ENCODE results near the gene TNRC18. TPM values are rescaled to one million over a fixed set of nuclear protein-coding genes. Genes with fewer than 3 reads are reported as not detected.

Gene TNRC18
- total RNA-seq, 1 donor from 2014 or later = 47.3 TPM

DNA sequence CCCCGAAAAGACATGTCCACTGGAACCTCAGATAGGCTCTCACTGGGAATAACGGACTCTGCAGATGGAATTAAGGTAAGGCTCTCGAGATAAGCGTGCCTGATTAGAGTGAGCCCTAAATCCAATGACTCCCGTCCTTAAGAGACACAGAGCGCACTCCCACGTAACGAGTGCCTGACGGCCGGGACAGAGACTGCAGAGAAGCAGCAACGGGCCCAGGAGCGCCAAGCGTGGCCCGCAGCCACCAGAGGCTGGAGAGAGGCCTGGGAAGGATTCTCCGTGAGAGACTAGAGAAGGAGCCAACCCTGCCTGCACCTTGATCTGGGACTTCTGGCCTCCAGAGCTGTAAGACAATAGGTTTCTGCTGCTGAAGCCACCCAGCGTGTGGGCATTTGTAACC, 20.0 kb upstream of the TNRC18 start:
- no peaks in the 10 kb centered on the region for H3K36me3 Mint-ChIP-seq (ENCODE audit: low read depth)
- intact Hi-C loops (cut with micrococcal nuclease) = no loop called here
- H3K27me3 Mint-ChIP-seq (ENCODE audit: low read depth) = no peaks in the 10 kb centered on the region
- no peak for DNase-seq (ENCODE audit: low spot score)
- no peaks in the 10 kb centered on the region for H3K9me3 Mint-ChIP-seq
- no peak overlapping the region for H3K27ac Mint-ChIP-seq
- H3K4me1 Mint-ChIP-seq (ENCODE audit: low read depth) = no peaks in the 10 kb centered on the region
- no peak overlapping the region for H3K4me3 Mint-ChIP-seq (ENCODE audit: low read depth)

DNA sequence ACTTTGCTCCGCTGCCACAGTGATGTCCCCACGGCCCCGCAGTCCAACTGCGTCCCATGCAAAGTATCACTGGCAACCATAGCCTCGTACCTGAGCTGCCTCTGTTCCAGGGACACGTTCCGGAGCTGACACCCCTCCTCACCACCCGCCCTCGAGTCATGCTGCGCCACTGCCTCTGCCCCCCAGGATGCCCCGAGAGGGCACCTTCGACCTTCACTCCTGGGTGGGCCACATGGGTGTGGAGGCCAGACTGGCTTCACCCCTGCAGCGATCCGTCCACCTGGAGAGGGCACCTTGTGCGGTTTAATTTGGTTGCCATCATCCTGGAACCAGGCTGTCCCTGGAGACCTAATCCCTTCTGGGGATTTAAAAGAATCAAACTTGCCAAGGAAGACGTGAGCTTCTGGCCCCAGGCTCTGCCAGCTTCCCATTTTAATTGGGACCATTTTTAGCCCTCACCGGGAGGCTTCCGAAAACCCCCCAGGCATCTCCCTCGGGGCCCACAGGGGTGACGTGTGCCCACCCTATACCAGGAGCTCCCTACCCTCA, 19.2 kb upstream of the TNRC18 start:
- H3K9me3 Mint-ChIP-seq = no peaks in the 10 kb centered on the region
- DNase-seq (ENCODE audit: low spot score) = no peak
- H3K4me1 Mint-ChIP-seq (ENCODE audit: low read depth) = no peaks in the 10 kb centered on the region
- intact Hi-C loops (cut with micrococcal nuclease) = no loop called here
- H3K27ac Mint-ChIP-seq = no peak overlapping the region
- no peaks in the 10 kb centered on the region for H3K27me3 Mint-ChIP-seq (ENCODE audit: low read depth)
- H3K36me3 Mint-ChIP-seq (ENCODE audit: low read depth) = no peaks in the 10 kb centered on the region
- no peak overlapping the region for H3K4me3 Mint-ChIP-seq (ENCODE audit: low read depth)

DNA sequence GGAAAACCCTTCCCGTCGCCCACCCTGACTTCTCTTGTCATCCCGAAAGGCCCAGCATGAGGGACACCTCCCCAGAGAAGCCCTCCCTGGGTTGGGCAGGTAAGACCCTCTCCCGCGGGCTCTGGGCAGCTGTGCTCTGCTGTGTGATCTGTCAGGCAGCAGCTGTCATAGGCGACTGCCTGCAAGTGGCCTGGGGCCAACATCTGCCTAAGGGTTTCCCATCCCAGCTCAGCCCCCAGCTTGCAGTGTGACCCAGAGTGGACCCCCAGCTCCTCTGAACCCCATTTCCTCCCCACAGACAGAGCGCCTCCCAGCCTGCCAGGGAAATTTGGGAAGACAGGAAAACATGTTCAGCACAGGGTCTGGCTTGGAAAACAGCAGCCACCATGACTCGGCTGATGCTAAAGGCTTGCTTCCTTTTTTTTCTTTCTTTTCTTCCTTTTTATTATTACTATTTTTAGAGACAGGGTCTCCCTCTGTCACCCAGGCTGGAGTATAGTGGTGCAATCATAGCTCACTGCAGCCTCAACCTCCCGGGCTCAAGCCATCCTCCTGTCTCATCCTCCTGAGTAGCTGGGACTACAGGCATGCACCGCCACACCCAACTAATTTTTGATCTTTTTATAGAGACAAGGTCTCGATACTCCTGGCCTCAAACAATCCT, 18.3 kb upstream of the TNRC18 start:
- no peak overlapping the region for H3K27ac Mint-ChIP-seq
- no peaks in the 10 kb centered on the region for H3K4me1 Mint-ChIP-seq (ENCODE audit: low read depth)
- H3K27me3 Mint-ChIP-seq (ENCODE audit: low read depth) = no peaks in the 10 kb centered on the region
- no peaks in the 10 kb centered on the region for H3K9me3 Mint-ChIP-seq
- DNase-seq (ENCODE audit: low spot score) = no peak
- intact Hi-C loops (cut with micrococcal nuclease) = no loop called here
- H3K36me3 Mint-ChIP-seq (ENCODE audit: low read depth) = peaks cover 3% of the 10 kb centered on the region
- H3K4me3 Mint-ChIP-seq (ENCODE audit: low read depth) = no peak overlapping the region

DNA sequence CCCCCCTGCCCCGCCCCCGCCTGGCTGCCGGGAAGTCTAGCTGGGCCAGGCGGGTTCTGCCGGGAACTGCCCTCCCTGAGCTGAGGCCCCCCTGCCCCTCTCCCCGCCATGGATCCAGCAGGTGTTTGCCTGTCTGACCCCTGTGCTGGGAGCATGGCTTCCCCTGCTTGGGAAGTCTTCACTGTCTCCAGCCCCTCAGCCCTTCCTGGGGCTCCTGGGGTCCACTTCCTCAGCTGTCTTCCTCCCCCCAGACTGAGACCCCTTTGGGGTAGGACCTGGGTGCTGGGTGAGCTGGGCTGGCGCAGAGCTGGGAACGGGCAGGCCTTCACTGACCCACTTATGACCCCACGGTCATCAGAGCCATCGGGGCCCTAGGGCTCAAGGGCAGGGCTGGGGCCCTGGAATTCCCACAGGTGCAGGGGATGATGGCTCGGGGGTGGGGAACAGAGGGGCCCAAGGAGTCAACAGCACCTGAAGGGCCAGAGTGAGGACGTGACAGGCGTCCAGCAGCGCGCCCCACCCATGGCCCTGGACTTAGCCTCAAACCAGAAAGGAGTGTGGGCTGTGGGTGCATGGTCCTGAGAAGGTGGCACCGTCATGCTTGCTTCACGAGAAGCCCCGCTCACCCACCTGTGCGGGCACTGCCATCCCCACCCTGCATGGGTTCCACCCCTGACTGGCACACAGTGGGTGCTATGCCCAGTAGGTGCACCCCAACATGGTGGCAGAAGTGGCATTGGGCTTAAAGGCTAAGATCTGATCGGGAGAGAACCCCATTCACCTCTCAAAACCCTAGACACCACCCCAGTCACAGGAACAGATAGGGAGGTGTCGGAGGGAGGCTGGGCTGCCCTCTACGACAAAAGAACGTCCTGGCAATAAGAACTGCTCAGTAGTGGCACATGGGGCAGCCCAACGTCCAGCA, 16.2 kb upstream of the TNRC18 start:
- intact Hi-C loops (cut with micrococcal nuclease) = no loop called here
- DNase-seq (ENCODE audit: low spot score) = no peak
- Mint-ChIP-seq H3K4me3 (ENCODE audit: low read depth) (no peak overlapping the region), H3K27ac (no peak overlapping the region), H3K9me3 (peaks cover 4% of the 10 kb centered on the region), H3K27me3 (ENCODE audit: low read depth) (no peaks in the 10 kb centered on the region), H3K4me1 (ENCODE audit: low read depth) (no peaks in the 10 kb centered on the region), H3K36me3 (ENCODE audit: low read depth) (peaks cover 3% of the 10 kb centered on the region)

DNA sequence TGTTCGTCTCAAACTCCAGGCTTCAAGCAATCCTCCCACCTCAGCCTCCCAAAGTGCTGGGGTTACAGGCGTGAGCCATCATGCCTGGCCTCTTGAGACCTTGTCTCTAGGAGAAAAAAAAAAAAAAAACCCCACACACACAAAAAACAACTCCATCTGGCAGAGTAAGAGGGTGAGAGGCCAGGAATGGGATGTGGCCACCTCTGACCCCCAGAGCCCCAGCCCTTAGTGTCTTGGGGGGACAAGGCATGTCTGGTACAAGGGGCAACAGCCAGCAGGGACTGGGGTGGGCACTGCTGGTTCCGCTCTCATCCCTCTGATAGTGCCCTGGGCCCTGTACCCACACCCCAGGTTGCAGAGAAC, 15.6 kb upstream of the TNRC18 start:
- H3K4me3 Mint-ChIP-seq (ENCODE audit: low read depth) = no peak overlapping the region
- no peak overlapping the region for H3K27ac Mint-ChIP-seq
- H3K36me3 Mint-ChIP-seq (ENCODE audit: low read depth) = peaks cover 3% of the 10 kb centered on the region
- no peaks in the 10 kb centered on the region for H3K4me1 Mint-ChIP-seq (ENCODE audit: low read depth)
- DNase-seq (ENCODE audit: low spot score) = no peak
- intact Hi-C loops (cut with micrococcal nuclease) = no loop called here
- H3K27me3 Mint-ChIP-seq (ENCODE audit: low read depth) = no peaks in the 10 kb centered on the region
- H3K9me3 Mint-ChIP-seq = peaks cover 8% of the 10 kb centered on the region

DNA sequence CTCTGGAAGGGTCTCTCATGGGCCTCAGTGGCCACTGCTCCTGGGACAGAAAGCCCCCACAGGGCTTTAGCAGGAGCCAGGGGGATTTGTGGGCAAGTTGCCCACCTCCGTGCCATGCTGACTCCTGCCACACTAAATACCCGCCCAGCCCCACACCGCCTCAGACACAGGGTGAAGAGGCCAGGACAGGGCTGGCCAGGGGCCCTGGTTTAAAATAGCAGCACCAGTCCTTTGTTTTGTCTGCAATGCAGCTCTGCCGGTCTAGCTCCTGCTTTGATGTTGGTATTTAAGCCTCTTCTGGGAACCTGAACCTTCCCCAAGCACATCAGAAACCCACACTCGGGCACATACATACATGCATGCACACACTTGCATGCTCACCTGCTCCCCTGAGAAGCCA, 14.4 kb upstream of the TNRC18 start:
- DNase-seq (ENCODE audit: low spot score) = no peak
- intact Hi-C loops (cut with micrococcal nuclease) = no loop called here
- peaks cover 13% of the 10 kb centered on the region for H3K9me3 Mint-ChIP-seq
- no peaks in the 10 kb centered on the region for H3K27me3 Mint-ChIP-seq (ENCODE audit: low read depth)
- no peak overlapping the region for H3K4me3 Mint-ChIP-seq (ENCODE audit: low read depth)
- H3K27ac Mint-ChIP-seq = no peak overlapping the region
- peaks cover 3% of the 10 kb centered on the region for H3K36me3 Mint-ChIP-seq (ENCODE audit: low read depth)
- H3K4me1 Mint-ChIP-seq (ENCODE audit: low read depth) = no peaks in the 10 kb centered on the region

DNA sequence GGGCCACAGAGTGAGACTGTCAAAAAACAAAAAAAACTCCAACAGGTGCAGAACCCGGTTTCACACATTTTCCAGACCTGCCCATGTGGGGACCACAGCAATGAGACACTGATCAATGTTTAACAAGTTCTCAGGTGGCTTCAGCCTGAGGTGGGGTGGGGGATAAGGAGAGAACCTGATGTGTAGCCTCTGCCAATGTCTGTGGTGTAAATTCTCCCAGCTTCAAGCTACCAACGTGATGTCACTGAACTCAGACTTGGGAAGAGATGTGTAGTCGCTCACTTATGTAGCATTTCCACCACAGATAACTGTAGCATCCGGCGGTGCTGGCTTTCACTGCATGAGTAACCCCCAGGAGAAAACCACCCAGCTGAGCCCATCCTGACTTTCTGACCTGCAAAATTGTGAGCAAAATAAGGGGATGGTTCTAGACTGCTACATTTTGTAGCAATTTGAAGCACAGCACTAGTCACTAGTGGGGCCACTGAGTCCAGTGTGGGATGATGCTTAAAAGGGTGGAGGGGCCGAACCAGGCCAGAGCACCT, 13.8 kb upstream of the TNRC18 start:
- no peaks in the 10 kb centered on the region for H3K4me1 Mint-ChIP-seq (ENCODE audit: low read depth)
- intact Hi-C loops (cut with micrococcal nuclease) = no loop called here
- H3K9me3 Mint-ChIP-seq = peaks cover 13% of the 10 kb centered on the region
- no peak for DNase-seq (ENCODE audit: low spot score)
- H3K4me3 Mint-ChIP-seq (ENCODE audit: low read depth) = no peak overlapping the region
- H3K27ac Mint-ChIP-seq = no peak overlapping the region
- peaks cover under 1% of the 10 kb centered on the region for H3K27me3 Mint-ChIP-seq (ENCODE audit: low read depth)
- H3K36me3 Mint-ChIP-seq (ENCODE audit: low read depth) = peaks cover 3% of the 10 kb centered on the region

DNA sequence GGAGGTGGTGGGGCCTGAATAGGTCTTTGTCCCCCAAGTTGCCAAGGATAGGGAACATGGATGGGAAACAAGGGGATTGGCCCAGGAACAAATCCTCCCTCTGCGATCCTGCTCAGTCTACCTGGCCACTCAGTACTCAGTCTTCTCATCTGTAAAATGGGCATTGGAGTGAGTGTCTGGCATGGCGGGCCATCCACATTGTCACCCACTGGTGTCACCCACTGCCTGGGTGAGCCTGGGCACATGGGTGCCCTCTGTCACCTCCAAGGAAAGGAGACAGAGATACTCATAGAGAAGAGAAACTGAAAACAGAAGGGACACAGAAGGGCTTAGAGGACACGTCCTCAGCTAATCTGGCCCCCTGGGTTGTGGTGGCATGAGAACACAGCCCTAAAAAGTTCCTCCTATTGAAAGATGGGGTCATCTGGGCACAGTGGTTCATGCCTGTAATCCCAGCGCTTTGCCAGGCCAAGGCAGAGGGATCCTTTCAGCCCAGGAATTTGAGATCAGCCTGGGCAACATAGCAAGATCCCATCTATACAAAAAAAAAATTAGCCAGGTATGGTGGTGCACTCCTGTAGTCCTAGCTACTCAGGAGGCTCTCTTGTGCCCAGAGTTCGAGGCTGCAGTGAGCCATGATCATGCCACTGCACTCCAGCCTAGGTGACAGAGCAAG, 12.5 kb upstream of the TNRC18 start:
- no peaks in the 10 kb centered on the region for H3K4me1 Mint-ChIP-seq (ENCODE audit: low read depth)
- H3K27ac Mint-ChIP-seq = no peak overlapping the region
- intact Hi-C loops (cut with micrococcal nuclease) = no loop called here
- no peak for DNase-seq (ENCODE audit: low spot score)
- H3K9me3 Mint-ChIP-seq = peaks cover 13% of the 10 kb centered on the region
- peaks cover 10% of the 10 kb centered on the region for H3K27me3 Mint-ChIP-seq (ENCODE audit: low read depth)
- peaks cover 3% of the 10 kb centered on the region for H3K36me3 Mint-ChIP-seq (ENCODE audit: low read depth)
- no peak overlapping the region for H3K4me3 Mint-ChIP-seq (ENCODE audit: low read depth)

DNA sequence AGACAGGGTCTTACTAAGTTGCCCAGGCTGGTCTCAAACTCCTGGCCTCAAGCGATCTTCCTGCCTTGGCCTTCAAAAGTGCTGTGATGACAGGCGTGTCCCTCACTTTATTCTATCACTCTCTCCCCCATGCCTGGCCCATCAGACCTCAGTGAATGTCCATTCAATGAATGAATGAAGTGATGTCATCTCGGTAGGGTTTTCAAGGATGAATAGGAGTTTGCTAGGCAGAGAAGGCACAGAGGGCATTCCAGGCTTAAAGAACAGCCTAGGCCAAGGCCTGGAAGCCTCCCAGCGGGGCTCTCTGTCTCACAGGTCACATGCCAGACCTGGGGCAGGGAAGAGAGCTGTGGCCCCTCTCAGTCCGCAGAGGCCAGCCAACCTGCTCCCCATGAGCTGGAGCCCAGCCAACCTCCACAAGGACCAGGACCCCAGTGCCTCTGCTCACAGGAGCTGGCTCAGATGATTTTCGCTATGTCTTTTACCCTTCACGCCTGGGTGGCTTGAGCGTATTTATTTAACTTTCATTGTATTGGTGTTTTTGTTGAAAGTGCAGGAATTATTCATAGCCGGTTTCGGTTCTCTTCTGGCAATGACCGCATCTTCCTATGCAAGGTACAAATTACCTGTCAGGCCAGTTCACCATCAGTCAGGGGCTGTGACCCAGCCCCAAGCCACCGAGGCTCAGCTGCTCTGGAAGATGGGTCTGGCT, 11.8 kb upstream of the TNRC18 start:
- intact Hi-C loops (cut with micrococcal nuclease) = no loop called here
- Mint-ChIP-seq H3K4me3 (ENCODE audit: low read depth) (no peak overlapping the region), H3K4me1 (ENCODE audit: low read depth) (no peaks in the 10 kb centered on the region), H3K9me3 (peaks cover 13% of the 10 kb centered on the region), H3K27me3 (ENCODE audit: low read depth) (peaks cover 13% of the 10 kb centered on the region), H3K27ac (no peak overlapping the region), H3K36me3 (ENCODE audit: low read depth) (peaks cover 3% of the 10 kb centered on the region)
- DNase-seq (ENCODE audit: low spot score) = no peak

DNA sequence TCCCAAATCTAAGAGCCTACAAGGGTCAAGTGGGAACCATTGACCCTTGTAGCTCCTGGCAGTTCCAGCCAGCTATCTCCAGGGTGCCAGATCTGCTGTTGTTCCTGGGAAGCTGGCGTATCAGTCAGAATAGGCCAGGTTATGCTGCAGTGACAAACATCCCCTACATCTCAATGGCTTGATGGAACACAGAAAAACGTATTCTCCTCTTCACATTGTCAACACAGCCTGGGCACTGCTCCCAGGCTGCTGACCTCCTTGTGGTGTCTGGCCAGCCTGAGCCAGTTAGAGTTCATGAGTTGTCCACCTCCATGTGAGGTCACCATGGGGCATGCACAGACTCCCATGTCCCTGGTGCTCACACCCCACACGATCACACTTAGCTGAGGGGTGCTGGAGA, 9.5 kb upstream of the TNRC18 start:
- intact Hi-C loops (cut with micrococcal nuclease) = no loop called here
- no peak overlapping the region for H3K4me3 Mint-ChIP-seq (ENCODE audit: low read depth)
- peaks cover 13% of the 10 kb centered on the region for H3K9me3 Mint-ChIP-seq
- peaks cover 5% of the 10 kb centered on the region for H3K4me1 Mint-ChIP-seq (ENCODE audit: low read depth)
- no peak for DNase-seq (ENCODE audit: low spot score)
- no peak overlapping the region for H3K27ac Mint-ChIP-seq
- H3K27me3 Mint-ChIP-seq (ENCODE audit: low read depth) = peaks cover 28% of the 10 kb centered on the region
- H3K36me3 Mint-ChIP-seq (ENCODE audit: low read depth) = peaks cover 3% of the 10 kb centered on the region

DNA sequence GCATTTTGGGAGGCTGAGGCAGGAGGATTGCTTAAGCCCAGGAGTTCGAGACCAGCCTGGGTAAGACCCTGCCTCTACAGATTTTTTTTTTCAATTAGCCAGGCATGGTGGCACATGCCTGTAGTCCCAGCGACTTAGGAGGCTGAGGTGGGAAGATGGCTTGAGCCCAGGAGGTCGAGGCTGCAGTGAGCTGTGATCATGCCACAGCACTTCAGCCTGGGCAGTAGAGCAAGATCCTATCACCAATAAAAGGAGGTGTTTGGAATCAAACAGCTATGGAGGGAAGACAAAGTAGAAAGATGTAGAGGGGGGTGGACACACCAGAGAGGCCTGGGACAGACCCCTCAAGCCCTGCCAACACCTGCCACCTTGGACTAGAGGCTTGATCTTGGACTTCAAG, 9.1 kb upstream of the TNRC18 start:
- no peak for DNase-seq (ENCODE audit: low spot score)
- Mint-ChIP-seq H3K27ac (no peak overlapping the region), H3K4me3 (ENCODE audit: low read depth) (no peak overlapping the region), H3K36me3 (ENCODE audit: low read depth) (peaks cover 3% of the 10 kb centered on the region), H3K4me1 (ENCODE audit: low read depth) (peaks cover 5% of the 10 kb centered on the region), H3K9me3 (peaks cover 13% of the 10 kb centered on the region), H3K27me3 (ENCODE audit: low read depth) (peaks cover 28% of the 10 kb centered on the region)
- intact Hi-C loops (cut with micrococcal nuclease) = no loop called here

DNA sequence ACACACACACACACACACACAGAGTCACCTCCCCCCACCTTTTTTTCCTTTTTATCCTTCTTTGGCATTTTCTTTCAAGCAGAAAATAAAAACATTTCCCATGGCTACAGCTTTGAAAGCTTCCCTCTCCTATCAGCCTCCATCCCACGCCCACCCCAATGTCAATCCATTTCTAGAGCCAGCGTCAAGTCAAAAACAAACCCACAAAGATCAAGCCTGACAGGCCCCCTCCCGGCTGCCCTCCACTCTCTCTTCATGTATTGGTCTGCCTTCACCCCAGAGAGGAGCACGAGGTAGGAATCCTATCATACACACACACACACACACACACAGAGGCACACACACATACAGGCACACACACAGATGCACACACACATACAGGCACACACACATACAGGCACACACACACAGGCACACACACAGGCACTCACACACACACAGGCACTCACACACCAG, 8.0 kb upstream of the TNRC18 start:
- H3K27ac Mint-ChIP-seq = no peak overlapping the region
- peaks cover 7% of the 10 kb centered on the region for H3K4me1 Mint-ChIP-seq (ENCODE audit: low read depth)
- intact Hi-C loops (cut with micrococcal nuclease) = no loop called here
- H3K36me3 Mint-ChIP-seq (ENCODE audit: low read depth) = no peaks in the 10 kb centered on the region
- peaks cover 31% of the 10 kb centered on the region for H3K27me3 Mint-ChIP-seq (ENCODE audit: low read depth)
- no peak overlapping the region for H3K4me3 Mint-ChIP-seq (ENCODE audit: low read depth)
- no peak for DNase-seq (ENCODE audit: low spot score)
- H3K9me3 Mint-ChIP-seq = peaks cover 13% of the 10 kb centered on the region
